Suprapubic skin (tissue), 4 donors: Measurements from ENCODE around the gene EMD. TPM values are rescaled to one million over a fixed set of nuclear protein-coding genes. Genes with fewer than 3 reads are reported as not detected.

ENCODE experiments used
- DNase-seq, 2 donors: peaks; one replicate each; pipeline ENCODE4 v3.0.0-alpha.2; 2019; ENCODE audit warnings: low spot score in 2 of 2
- H3K27ac ChIP-seq: fragments of 200-600 bp; sonication (generic); one replicate; pipeline ENCODE4 v1.5.1; 2019
- H3K27me3 ChIP-seq: fragments of 200-600 bp; sonication (generic); one replicate; pipeline ENCODE4 v1.5.1; 2019
- H3K36me3 ChIP-seq: fragments of 200-600 bp; sonication (generic); one replicate; pipeline ENCODE4 v1.5.1; 2019
- H3K4me1 ChIP-seq: fragments of 200-600 bp; sonication (generic); one replicate; pipeline ENCODE4 v1.5.1; 2019
- H3K4me3 ChIP-seq: fragments of 200-600 bp; sonication (generic); one replicate; pipeline ENCODE4 v1.5.1; 2019; ENCODE audit warnings: mild to moderate bottlenecking
- H3K9me3 ChIP-seq: fragments of 200-600 bp; sonication (generic); one replicate; pipeline ENCODE4 v1.5.1; 2019
- CTCF ChIP-seq, 2 donors: fragments of 200-600 bp in 1 of 2; fragments of 450-650 bp in 1 of 2; sonication (generic) in 1 of 2; IDR thresholded peaks; one replicate each; pipeline ENCODE4 v1.5.1; 2016 to 2019; ENCODE audit warnings: antibody characterized with exemption in 2 of 2, mild to moderate bottlenecking in 1 of 2, moderate library complexity in 1 of 2
- EP300 ChIP-seq: sonication (generic); formaldehyde crosslinking; IDR thresholded peaks from one replicate; pipeline ENCODE4 v1.6.1; 2017; ENCODE audit warnings: antibody characterized with exemption
- POLR2A ChIP-seq, 2 donors: fragments of 450-650 bp; IDR thresholded peaks; one replicate each; pipeline ENCODE4 v1.6.1; 2017; ENCODE audit warnings: antibody characterized with exemption in 2 of 2, mild to moderate bottlenecking in 2 of 2, moderate library complexity in 2 of 2
- POLR2AphosphoS5 ChIP-seq, 3 donors: sonication (generic); formaldehyde crosslinking; IDR thresholded peaks; one replicate each; pipeline ENCODE4 v1.6.1; 2017; ENCODE audit warnings: antibody characterized with exemption in 3 of 3
- WGBS: methylation state at CpG from one replicate; pipeline ENCODE4 v1.1.5; 2018; 5-methylcytosine and 5-hydroxymethylcytosine counted together
- total RNA-seq, 4 donors: library from RNA; depleted of rRNA; stranded (reverse); fragments of >200 nt; gene quantifications; one replicate each; pipeline ENCODE4 v1.1.0, GENCODE V29; 2016

EMD gene
- total RNA-seq, 4 donors from 2014 or later = 34.4 to 57.0 (median 53.0) TPM

GRCh38 chrX:154420402-154420756 lies 41.3 kb downstream of the EMD start:
- TF ChIP-seq CTCF (IDR thresholded peaks at IDR 0.05) (no peak), POLR2AphosphoS5 (IDR thresholded peaks at IDR 0.05) (no peak), POLR2A (IDR thresholded peaks at IDR 0.05) (no peak), EP300 (no peak)
- Histone ChIP-seq H3K9me3 (no peaks in the 10 kb centered on the region), H3K4me3 (no peak overlapping the region), H3K36me3 (peaks cover 6% of the 10 kb centered on the region), H3K27ac (no peak overlapping the region), H3K27me3 (no peaks in the 10 kb centered on the region), H3K4me1 (no peaks in the 10 kb centered on the region)
- WGBS = 57% methylated on average over 1 of the region's 10 CpGs
- DNase-seq = no peak

DNA sequence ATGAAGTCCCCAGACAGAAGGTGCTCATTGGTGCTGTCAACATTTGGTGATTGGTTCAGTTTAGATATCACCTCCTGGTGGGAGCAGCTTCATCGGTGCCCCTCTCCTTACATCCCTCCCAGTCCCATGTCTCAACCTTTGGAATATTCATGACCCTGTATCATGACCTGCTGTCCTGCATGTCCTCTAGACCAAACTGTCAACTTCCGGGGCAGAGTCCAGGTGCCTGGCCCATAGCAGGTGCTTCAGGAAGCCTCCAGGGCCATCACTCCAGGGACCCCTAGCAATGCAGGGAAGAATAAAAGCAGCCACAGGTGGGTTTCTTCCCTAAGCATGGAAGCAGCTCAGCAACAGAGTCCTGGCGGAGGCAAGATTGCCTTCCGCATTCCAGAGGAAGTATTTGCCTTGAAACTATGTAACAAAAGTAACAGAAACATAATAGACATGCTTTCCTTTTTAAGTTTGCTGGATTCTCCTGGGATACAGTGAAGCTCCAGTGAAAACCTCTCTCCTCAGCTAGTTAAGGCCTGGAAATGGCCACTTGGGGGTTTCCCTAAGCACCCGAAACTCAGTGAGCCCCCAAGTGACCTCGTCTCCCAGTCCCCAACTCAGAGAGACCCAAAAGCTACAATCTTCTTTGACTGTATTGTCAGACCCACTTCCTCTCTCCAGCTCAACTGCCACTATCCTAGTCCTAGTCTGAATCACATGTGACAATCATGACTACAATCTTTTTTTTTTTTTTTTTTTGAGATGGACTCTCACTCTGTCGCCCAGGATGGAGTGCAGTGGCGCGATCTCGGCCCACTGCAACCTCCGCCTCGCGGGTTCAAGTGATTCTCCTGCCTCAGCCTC lies 48.0 kb downstream of the EMD start:
- no peak for TF ChIP-seq CTCF (IDR thresholded peaks at IDR 0.05)
- no peak for TF ChIP-seq EP300
- TF ChIP-seq POLR2A (IDR thresholded peaks at IDR 0.05) = no peak
- TF ChIP-seq POLR2AphosphoS5 (IDR thresholded peaks at IDR 0.05) = no peak
- Histone ChIP-seq H3K27ac (peak overlapping the region; percentile 10), H3K9me3 (no peaks in the 10 kb centered on the region), H3K27me3 (no peaks in the 10 kb centered on the region), H3K4me3 (peak overlapping the region; percentile 69), H3K36me3 (peaks cover 2% of the 10 kb centered on the region), H3K4me1 (peaks cover 20% of the 10 kb centered on the region)
- WGBS = 87% methylated on average over 13 of the region's 13 CpGs
- DNase-seq = no peak

GRCh38 chrX:154428176-154429171 lies 49.4 kb downstream of the EMD start, which contains the start of gene ATP6AP1:
ATP6AP1 (plus strand) TSS chrX:154428677; CDS start chrX:154428693, 16 bp downstream.
- peak within 1 kb of the TSS; percentile 83 for H3K27ac ChIP-seq
- DNase-seq = peak; percentile 94 to 95
- no peaks in the 10 kb centered on the region for H3K9me3 ChIP-seq
- peak within 1 kb of the TSS; percentile 69 for H3K4me3 ChIP-seq
- WGBS = 62% methylated on average over 42 of the region's 87 CpGs
- H3K27me3 ChIP-seq = no peaks in the 10 kb centered on the region
- peaks cover 15% of the 10 kb centered on the region for H3K36me3 ChIP-seq
- H3K4me1 ChIP-seq = peaks cover 20% of the 10 kb centered on the region
- no peak for TF ChIP-seq EP300
- TF ChIP-seq POLR2A (IDR thresholded peaks at IDR 0.05) = no peak
- no peak for TF ChIP-seq CTCF (IDR thresholded peaks at IDR 0.05)
- peak in 1 of 3 donors; percentile 73 for TF ChIP-seq POLR2AphosphoS5 (IDR thresholded peaks at IDR 0.05)

DNA sequence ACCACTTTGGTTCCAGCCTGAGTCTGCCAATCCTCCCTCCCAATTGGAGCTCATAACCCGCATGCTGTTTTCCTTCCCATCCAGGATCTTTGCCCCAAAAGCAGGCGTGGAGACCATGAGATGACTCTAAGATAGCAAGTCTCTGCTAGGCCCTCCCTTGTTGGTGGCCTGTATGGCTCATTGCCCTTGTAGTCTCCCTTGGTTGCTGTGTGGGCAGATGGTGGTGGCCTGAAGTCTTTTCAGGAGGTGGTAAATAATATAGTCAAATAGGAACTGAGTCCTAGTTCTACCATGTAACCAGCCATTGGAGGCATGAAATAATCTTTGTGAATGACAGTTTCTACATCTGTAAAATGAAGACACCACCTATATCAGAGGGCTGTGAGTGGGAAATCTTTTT lies 50.6 kb downstream of the EMD start:
- Histone ChIP-seq H3K4me3 (peak overlapping the region; percentile 69), H3K27ac (no peak overlapping the region), H3K9me3 (no peaks in the 10 kb centered on the region), H3K36me3 (peaks cover 26% of the 10 kb centered on the region), H3K4me1 (peaks cover 20% of the 10 kb centered on the region), H3K27me3 (no peaks in the 10 kb centered on the region)
- DNase-seq = no peak
- TF ChIP-seq CTCF (IDR thresholded peaks at IDR 0.05) (no peak), EP300 (no peak), POLR2AphosphoS5 (IDR thresholded peaks at IDR 0.05) (no peak)
- WGBS = 88% methylated on average over 2 of the region's 2 CpGs
